Breast epithelium (tissue), 3 donors: ENCODE data around the gene ABAT.

Source experiments
- CTCF ChIP-seq, 3 donors: fragments of 450-650 bp; IDR thresholded peaks; one replicate each; pipeline ENCODE4 v1.5.1; 2016 to 2017; ENCODE audit warnings: antibody characterized with exemption in 3 of 3, mild to moderate bottlenecking in 3 of 3, moderate library complexity in 3 of 3
- POLR2A ChIP-seq: fragments of 450-650 bp; IDR thresholded peaks from one replicate; pipeline ENCODE4 v1.6.1; 2016; ENCODE audit warnings: antibody characterized with exemption, mild to moderate bottlenecking, moderate library complexity

- no peak for TF ChIP-seq CTCF (IDR thresholded peaks at IDR 0.05)
- TF ChIP-seq POLR2A: no peak
Observed at GRCh38 chr16:8733849-8734540, 59.6 kb downstream of the ABAT start.
